GM12878 (cell line): Measurements from ENCODE around the gene HBA1. TPM values are rescaled to one million over a fixed set of nuclear protein-coding genes. Genes with fewer than 3 reads are reported as not detected.
A peak's percentile ranks its signal among the peaks of the same experiment; 100 is the strongest.
"Not testable (repeated sequence)": the region's sequence is repeated elsewhere in the genome, so short reads cannot be mapped to it uniquely, and the experiment has no call there.

Experiments used
- ATAC-seq: fragments of 200-7000 bp; cut with Tn5 transposase; 3 replicates; pipeline ENCODE4 v1.9.1; 2020; ENCODE audit warnings: mild to moderate bottlenecking, moderate library complexity
- BruUV-seq: library from RNA; stranded (reverse); fragments of 400-500 nt; replicated peaks from 2 replicates; lab custom pipeline; 2021; lab: Mats Ljungman, UMichigan
- CTCF ChIA-PET: fragments of 300-600 bp; sonication (Branson Sonifier 250); formaldehyde crosslinking; extraction: SDS; loops from one replicate; lab custom pipeline; 2021; ENCODE audit warnings: inconsistent platforms; lab: Yijun Ruan, JAX
- POLR2A ChIA-PET: fragments of 350-600 bp; formaldehyde crosslinking; extraction: SDS; loops from one replicate; lab custom pipeline; 2021; ENCODE audit warnings: inconsistent platforms; lab: Charles Lee
- RAD21 ChIA-PET: fragments of 300-600 bp; sonication (Branson Sonifier 250); formaldehyde crosslinking; loops from one replicate; lab custom pipeline; 2023; ENCODE audit warnings: antibody characterized with exemption; ENCODE audit not compliant: unreplicated experiment; lab: Charles Lee
- SMC1A ChIA-PET: fragments of 300-600 bp; sonication (Branson Sonifier 250); formaldehyde crosslinking; loops from one replicate; lab custom pipeline; 2023; ENCODE audit not compliant: unreplicated experiment, uncharacterized antibody; lab: Charles Lee
- DNase-seq: peaks from one replicate; pipeline ENCODE4 v3.0.0-alpha.2; 2011; ENCODE audit warnings: low read depth, low spot score
- FAIRE-seq: peaks from 3 replicates; lab custom pipeline; 2011; peaks lifted over from hg19 to GRCh38; lab: Jason Lieb, UNC
- H2AFZ ChIP-seq: 2 replicates; pipeline ENCODE4 v1.6.0; 2011; ENCODE audit warnings: low read depth, low read length, control low read depth; ENCODE audit not compliant: control insufficient read depth
- H3K27ac ChIP-seq: 2 replicates; pipeline ENCODE4 v1.5.1; 2011; ENCODE audit warnings: control low read depth; ENCODE audit not compliant: control insufficient read depth, insufficient read depth
- H3K27me3 ChIP-seq, 2 experiments: replicated peaks in 1 of 2; 2 replicates each; pipeline versions ENCODE4 v1.6.0 to v1.6.1; 2011; ENCODE audit warnings: low read length in 1 of 2; ENCODE audit not compliant: control insufficient read depth in 2 of 2, insufficient read depth in 2 of 2
- H3K36me3 ChIP-seq, 2 experiments: 2 replicates each; pipeline ENCODE4 v1.5.1; 2011; ENCODE audit warnings: low read length in 1 of 2; ENCODE audit not compliant: control insufficient read depth in 2 of 2, insufficient read depth in 2 of 2
- H3K4me1 ChIP-seq: 2 replicates; pipeline ENCODE4 v1.6.1; 2011; ENCODE audit warnings: mild to moderate bottlenecking, low read length, moderate library complexity, mixed read lengths; ENCODE audit not compliant: control insufficient read depth, insufficient read depth
- H3K4me2 ChIP-seq: 2 replicates; pipeline ENCODE4 v1.6.0; 2011; ENCODE audit warnings: control low read depth; ENCODE audit not compliant: control insufficient read depth, insufficient read depth
- H3K4me3 ChIP-seq: fragments of 200-600 bp; sonication (generic); 2 replicates; pipeline ENCODE4 v1.5.1; 2016
- H3K79me2 ChIP-seq: 2 replicates; pipeline ENCODE4 v1.6.0; 2011; ENCODE audit warnings: low read length; ENCODE audit not compliant: control insufficient read depth, insufficient read depth
- H3K9ac ChIP-seq: 2 replicates; pipeline ENCODE4 v1.8.0; 2011; ENCODE audit warnings: low read length, control low read depth, mixed read lengths; ENCODE audit not compliant: control insufficient read depth, insufficient read depth
- H3K9me3 ChIP-seq: replicated peaks from 3 replicates; pipeline ENCODE4 v1.5.1; 2011; ENCODE audit warnings: mild to moderate bottlenecking, low read length; ENCODE audit not compliant: control insufficient read depth, insufficient read depth
- H4K20me1 ChIP-seq: 2 replicates; pipeline ENCODE4 v1.6.0; 2011; ENCODE audit not compliant: control insufficient read depth, insufficient read depth
- NR2F1 ChIP-seq: fragments of 450-650 bp; conservative IDR thresholded peaks from 2 replicates; pipeline ENCODE4 v1.6.1; 2017; ENCODE audit warnings: mild to moderate bottlenecking
- POLR2AphosphoS2 ChIP-seq: IDR thresholded peaks from 2 replicates; pipeline ENCODE4 v1.6.1; 2011; ENCODE audit warnings: low read depth, mild to moderate bottlenecking, low read length, improper control_type of control experiment, moderate library complexity
- REST ChIP-seq: IDR thresholded peaks from 2 replicates; pipeline ENCODE4 v1.6.1; 2012; ENCODE audit warnings: mild to moderate bottlenecking, low read depth, low read length
- SMC3 ChIP-seq: IDR thresholded peaks from 2 replicates; pipeline ENCODE4 v1.6.1; 2011; ENCODE audit warnings: low read length, improper control_type of control experiment, borderline replicate concordance
- SP1 ChIP-seq: IDR thresholded peaks from one replicate; pipeline ENCODE4 v1.6.1; 2011; ENCODE audit warnings: low read depth, low read length
- TARDBP ChIP-seq: IDR thresholded peaks from 2 replicates; pipeline ENCODE4 v1.6.1; 2016; ENCODE audit warnings: borderline replicate concordance
- WGBS: methylation state at CpG from one replicate; pipeline ENCODE4 v1.1.6; 2016; ENCODE audit warnings: low lambda C conversion rate; ENCODE audit not compliant: insufficient replicate concordance, insufficient coverage; ENCODE audit errors: missing lambda C conversion rate; 5-methylcytosine and 5-hydroxymethylcytosine counted together
- in situ Hi-C: fragments of 300-500 bp; cut with MboI; formaldehyde crosslinking; loops from 9 replicates; pipeline ENCODE4 v1.14.3; 2018; ENCODE audit warnings: mixed read lengths
- intact Hi-C: fragments of 100-400 bp; cut with micrococcal nuclease; formaldehyde crosslinking; loops from one replicate; pipeline ENCODE4 v1.14.2; 2022; ENCODE audit not compliant: unreplicated experiment
- polyA plus RNA-seq, 11 experiments: library from polyadenylated mRNA; depleted of rRNA in 4 of 11; unstranded in 6 of 11; stranded (reverse) in 5 of 11; fragments of >200 nt; fragmentation: Nextera tagmentation in 4 of 11; fragmentation: Illumina TruSeq in 1 of 11; extraction: Ambion mirVana in 4 of 11; extraction: Trizol in 1 of 11; gene quantifications; 1 replicate in 1 of 11; 2 replicates in 10 of 11; pipeline versions ENCODE4 v1.2.1 to v1.2.3, GENCODE V29; 2011 to 2016; ENCODE audit warnings: inconsistent platforms in 2 of 11, missing spikeins in 2 of 11, low read depth in 1 of 11
- total RNA-seq, 4 experiments: library from RNA; depleted of rRNA in 3 of 4; stranded (reverse); fragments of >200 nt in 3 of 4; fragmentation: Illumina TruSeq in 1 of 4; extraction: Trizol in 1 of 4; gene quantifications; 2 replicates each; pipeline versions ENCODE4 v1.2.1 to v1.2.3, GENCODE V29; 2013 to 2021

The HBA1 gene
- total and polyA plus RNA-seq, 10 of the 15 experiments (the other 5 are each of a cell fraction or from before 2014, with no cell fraction given): 0.28 to 3.5 (median 0.83) TPM; not detected in 5

- H4K20me1 ChIP-seq, H3K9ac ChIP-seq, H3K4me2 ChIP-seq, H3K4me1 ChIP-seq, POLR2A ChIA-PET, H3K4me3 ChIP-seq, H3K9me3 ChIP-seq, in situ Hi-C loops, intact Hi-C loops, SMC1A ChIA-PET, DNase-seq, BruUV-seq, H3K36me3 ChIP-seq, H2AFZ ChIP-seq, H3K27ac ChIP-seq, FAIRE-seq, ATAC-seq, RAD21 ChIA-PET, H3K79me2 ChIP-seq: not testable (repeated sequence)
- WGBS: 4% methylated on average over 5 of the region's 5 CpGs
- peaks cover 13 to 26% of the 10 kb centered on the region in 2 experiments for H3K27me3 ChIP-seq
- peak; percentile 39; the same call in 1 of the 2 replicates for TF ChIP-seq REST
- CTCF ChIA-PET: interaction anchor here (1.0 kb wide), 1 partner anchor 63 kb away, joined by 3 read pairs; no protein-coding TSS in a partner anchor
Measured at GRCh38 chr16:170088-170507, 6.4 kb upstream of the HBA1 start.

- no peak for FAIRE-seq
Measured at GRCh38 chr16:170788-171187, 5.7 kb upstream of the HBA1 start.

GRCh38 chr16:172374-172941 is 4.0 kb upstream of the HBA1 start, which contains the start of gene HBA2:
TSS of gene HBA2 (plus strand) at chr16:172876. CDS start at chr16:172913, 37 bp downstream.
- RAD21 ChIA-PET, POLR2A ChIA-PET, ATAC-seq, CTCF ChIA-PET, H2AFZ ChIP-seq, SMC1A ChIA-PET, H3K79me2 ChIP-seq, H3K36me3 ChIP-seq, BruUV-seq, DNase-seq, H3K4me1 ChIP-seq, H3K27ac ChIP-seq, H3K4me3 ChIP-seq, H3K9ac ChIP-seq, H3K4me2 ChIP-seq, H3K9me3 ChIP-seq, H4K20me1 ChIP-seq, FAIRE-seq, in situ Hi-C loops, intact Hi-C loops: not testable (repeated sequence)
- no CpG with 5 or more reads among the region's 74 CpGs for WGBS
- peaks cover 5 to 11% of the 10 kb centered on the region in 2 experiments for H3K27me3 ChIP-seq

More at GRCh38 chr16:170788-171187, 5.7 kb upstream of the HBA1 start:
- no TSS peak for BruUV-seq
- no peak for DNase-seq
- CTCF ChIA-PET: interaction anchor here (0.8 to 1.0 kb wide), 2 partner anchors 64 to 74 kb away, joined by 3 read pairs; no protein-coding TSS in a partner anchor
- H3K79me2 ChIP-seq: no peaks in the 10 kb centered on the region
- no peak for TF ChIP-seq POLR2AphosphoS2
- no peak for TF ChIP-seq SP1
- TF ChIP-seq NR2F1: no peak
- no peak for TF ChIP-seq SMC3
- TF ChIP-seq TARDBP: no peak
- TF ChIP-seq, all 136 proteins: peak for 0
- in situ Hi-C loops (no loop called here), intact Hi-C loops (no loop called here)
- ATAC-seq: no peak
- Histone ChIP-seq H3K4me2 (no peak overlapping the region), H3K27ac (no peak overlapping the region), H3K36me3 (no peaks in the 10 kb centered on the region), H3K9me3 (no peaks in the 10 kb centered on the region), H3K4me1 (no peaks in the 10 kb centered on the region), H4K20me1 (no peaks in the 10 kb centered on the region), H2AFZ (no peak overlapping the region), H3K4me3 (no peak overlapping the region), H3K9ac (no peak overlapping the region), H3K27me3 (peaks cover 11 to 23% of the 10 kb centered on the region in 2 experiments)
- SMC1A ChIA-PET: no interaction called here
- WGBS: 0% methylated on average over 1 of the region's 1 CpG
- POLR2A ChIA-PET: interaction anchor here (0.6 kb wide), 2 partner anchors 65 to 214 kb away, joined by 3 to 4 read pairs; no protein-coding TSS in a partner anchor
- RAD21 ChIA-PET: no interaction called here
